ENCODE data around the gene TGM6. TPM values are rescaled to one million over a fixed set of nuclear protein-coding genes. Genes with fewer than 3 reads are reported as not detected.

Gene TGM6
- polyA plus RNA-seq, 3 donors: not detected

DNA sequence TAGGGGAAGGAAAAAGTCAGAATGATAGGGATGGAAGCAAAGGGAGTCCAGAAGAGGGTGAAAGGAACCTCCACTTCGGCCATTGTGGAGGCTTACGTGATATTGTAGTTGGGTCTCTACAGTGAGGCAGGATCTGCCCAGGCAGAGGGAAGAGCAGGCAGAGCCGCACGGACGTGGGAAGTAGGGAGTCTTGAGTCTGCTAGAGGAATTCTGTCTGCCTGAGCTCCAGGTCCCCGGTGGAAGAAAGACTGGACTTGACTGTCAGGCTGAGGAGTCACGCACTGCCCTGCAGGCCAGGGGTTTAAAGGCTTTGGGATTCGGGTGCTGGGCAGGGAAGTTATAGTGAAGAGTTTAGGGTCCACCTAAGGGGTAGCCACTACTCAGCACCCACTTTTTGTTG is 16.4 kb downstream of the TGM6 start:
- no peak overlapping the region for H2AFZ ChIP-seq (ENCODE audit: insufficient read depth, low read depth, low read length, poor library complexity, severe bottlenecking)
- WGBS (ENCODE audit: insufficient coverage): 99% methylated on average over 6 of the region's 8 CpGs

DNA sequence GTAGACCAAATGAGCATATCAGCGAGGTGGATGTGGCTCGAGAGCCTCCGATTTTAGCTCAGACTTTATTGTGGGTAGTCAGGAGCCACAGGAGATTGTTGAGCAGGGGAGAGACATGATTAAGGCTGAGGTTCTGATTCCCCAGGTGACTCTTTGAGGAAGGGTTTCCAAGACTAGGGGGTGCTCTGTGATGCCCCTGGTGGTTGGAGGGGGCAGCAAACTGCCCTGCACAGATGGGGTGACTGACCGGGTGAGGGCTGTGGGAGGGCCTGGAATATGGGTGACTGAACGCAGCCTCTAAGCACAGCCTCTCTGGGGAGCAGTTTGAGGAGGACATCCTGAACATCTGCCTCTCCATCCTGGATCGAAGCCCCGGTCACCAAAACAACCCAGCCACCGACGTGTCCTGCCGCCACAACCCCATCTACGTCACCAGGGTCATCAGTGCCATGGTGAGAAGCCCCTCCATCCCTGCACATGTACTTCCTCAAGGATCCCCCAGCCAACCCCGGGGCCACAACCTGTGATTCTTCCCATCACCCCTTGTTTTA is 17.0 kb downstream of the TGM6 start:
- DNase-seq: no peak
- Histone ChIP-seq H3K9me3 (replicated peaks in 1 of 2; ENCODE audit: control insufficient read depth in 1 of 2, insufficient read depth in 1 of 2, low read length in 2 of 2) (peaks cover 10 to 18% of the 10 kb centered on the region in 2 donors), H4K20me1 (ENCODE audit: insufficient read depth, low read length) (no peaks in the 10 kb centered on the region), H3K27ac (ENCODE audit: low read depth in 1 of 2, low read length in 2 of 2) (no peak overlapping the region), H3K4me1 (ENCODE audit: control insufficient read depth in 1 of 2, insufficient read depth in 2 of 2, low read length in 2 of 2) (no peaks in the 10 kb centered on the region), H3K79me2 (ENCODE audit: insufficient read depth, low read length) (no peaks in the 10 kb centered on the region), H3K4me2 (replicated peaks; ENCODE audit: extremely low read depth, low read length, poor library complexity, severe bottlenecking) (no peak overlapping the region), H3K36me3 (replicated peaks in 1 of 2; ENCODE audit: control insufficient read depth in 1 of 2, insufficient read depth in 2 of 2, low read length in 2 of 2) (no peaks in the 10 kb centered on the region), H2AFZ (ENCODE audit: insufficient read depth, low read depth, low read length, poor library complexity, severe bottlenecking) (no peak overlapping the region), H3K9ac (ENCODE audit: insufficient read depth, low read length, poor library complexity, severe bottlenecking) (no peak overlapping the region), H3K27me3 (ENCODE audit: control insufficient read depth in 2 of 2, insufficient read depth in 2 of 2, low read length in 2 of 2) (no peaks in the 10 kb centered on the region), H3K4me3 (replicated peaks in 1 of 3; ENCODE audit: low read depth in 2 of 3, low read length in 3 of 3) (no peak overlapping the region)
- no peaks in the 10 kb centered on the region for H3K36me3 Mint-ChIP-seq
- TF ChIP-seq, protein P1, sequence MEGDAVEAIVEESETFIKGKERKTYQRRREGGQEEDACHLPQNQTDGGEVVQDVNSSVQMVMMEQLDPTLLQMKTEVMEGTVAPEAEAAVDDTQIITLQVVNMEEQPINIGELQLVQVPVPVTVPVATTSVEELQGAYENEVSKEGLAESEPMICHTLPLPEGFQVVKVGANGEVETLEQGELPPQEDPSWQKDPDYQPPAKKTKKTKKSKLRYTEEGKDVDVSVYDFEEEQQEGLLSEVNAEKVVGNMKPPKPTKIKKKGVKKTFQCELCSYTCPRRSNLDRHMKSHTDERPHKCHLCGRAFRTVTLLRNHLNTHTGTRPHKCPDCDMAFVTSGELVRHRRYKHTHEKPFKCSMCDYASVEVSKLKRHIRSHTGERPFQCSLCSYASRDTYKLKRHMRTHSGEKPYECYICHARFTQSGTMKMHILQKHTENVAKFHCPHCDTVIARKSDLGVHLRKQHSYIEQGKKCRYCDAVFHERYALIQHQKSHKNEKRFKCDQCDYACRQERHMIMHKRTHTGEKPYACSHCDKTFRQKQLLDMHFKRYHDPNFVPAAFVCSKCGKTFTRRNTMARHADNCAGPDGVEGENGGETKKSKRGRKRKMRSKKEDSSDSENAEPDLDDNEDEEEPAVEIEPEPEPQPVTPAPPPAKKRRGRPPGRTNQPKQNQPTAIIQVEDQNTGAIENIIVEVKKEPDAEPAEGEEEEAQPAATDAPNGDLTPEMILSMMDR (IDR thresholded peaks at IDR 0.05): no peak
- no peak overlapping the region for H3K4me3 Mint-ChIP-seq
- intact Hi-C loops (cut with micrococcal nuclease): no loop called here
- peaks cover 15 to 28% (median 24%) of the 10 kb centered on the region in 7 donors for H3K9me3 Mint-ChIP-seq
- H3K4me1 Mint-ChIP-seq: no peaks in the 10 kb centered on the region
- WGBS (ENCODE audit: insufficient coverage): 98% methylated on average over 10 of the region's 12 CpGs
- no peak overlapping the region for H3K27ac Mint-ChIP-seq
- peaks cover 6 to 17% (median 9%) of the 10 kb centered on the region in 3 donors for H3K27me3 Mint-ChIP-seq (ENCODE audit: low read depth in 3 of 3)

More for the DNA sequence above, 16.4 kb downstream of the TGM6 start:
- Histone ChIP-seq H4K20me1 (ENCODE audit: insufficient read depth, low read length) (no peaks in the 10 kb centered on the region), H3K36me3 (replicated peaks in 1 of 2; ENCODE audit: control insufficient read depth in 1 of 2, insufficient read depth in 2 of 2, low read length in 2 of 2) (no peaks in the 10 kb centered on the region), H3K9ac (ENCODE audit: insufficient read depth, low read length, poor library complexity, severe bottlenecking) (no peak overlapping the region), H3K79me2 (ENCODE audit: insufficient read depth, low read length) (no peaks in the 10 kb centered on the region), H3K4me1 (ENCODE audit: control insufficient read depth in 1 of 2, insufficient read depth in 2 of 2, low read length in 2 of 2) (no peaks in the 10 kb centered on the region), H3K4me3 (replicated peaks in 1 of 3; ENCODE audit: low read depth in 2 of 3, low read length in 3 of 3) (no peak overlapping the region), H3K27ac (ENCODE audit: low read depth in 1 of 2, low read length in 2 of 2) (no peak overlapping the region), H3K27me3 (ENCODE audit: control insufficient read depth in 2 of 2, insufficient read depth in 2 of 2, low read length in 2 of 2) (no peaks in the 10 kb centered on the region), H3K4me2 (replicated peaks; ENCODE audit: extremely low read depth, low read length, poor library complexity, severe bottlenecking) (no peak overlapping the region), H3K9me3 (replicated peaks in 1 of 2; ENCODE audit: control insufficient read depth in 1 of 2, insufficient read depth in 1 of 2, low read length in 2 of 2) (peaks cover 10 to 18% of the 10 kb centered on the region in 2 donors)
- Mint-ChIP-seq H3K9me3 (peaks cover 15 to 28% (median 24%) of the 10 kb centered on the region in 7 donors), H3K4me1 (no peaks in the 10 kb centered on the region), H3K36me3 (no peaks in the 10 kb centered on the region), H3K4me3 (no peak overlapping the region), H3K27ac (no peak overlapping the region), H3K27me3 (ENCODE audit: low read depth in 3 of 3) (peaks cover 7 to 18% (median 10%) of the 10 kb centered on the region in 3 donors)
- DNase-seq: no peak
- TF ChIP-seq, protein P1 (IDR thresholded peaks at IDR 0.05): no peak
- intact Hi-C loops (cut with micrococcal nuclease): no loop called here
